OCI-LY7 (cell line): ENCODE results near the gene BICC1. TPM values are rescaled to one million over a fixed set of nuclear protein-coding genes. Genes with fewer than 3 reads are reported as not detected.

Experiments used
- BruUV-seq: library from RNA; stranded (reverse); fragments of 400-500 nt; replicated peaks from 2 replicates; lab custom pipeline; 2021; lab: Mats Ljungman, UMichigan
- CTCF ChIA-PET: fragments of 300-600 bp; sonication (Branson Sonifier 250); formaldehyde crosslinking; loops from one replicate; lab custom pipeline; 2022; ENCODE audit warnings: antibody characterized with exemption; ENCODE audit not compliant: unreplicated experiment; lab: Charles Lee
- POLR2A ChIA-PET: fragments of 300-600 bp; sonication (Branson Sonifier 250); formaldehyde crosslinking; loops from one replicate; lab custom pipeline; 2022; ENCODE audit warnings: antibody characterized with exemption; lab: Charles Lee
- DNase-seq: peaks from one replicate; pipeline ENCODE4 v3.0.0-alpha.2; 2015; ENCODE audit warnings: low spot score
- H2AFZ ChIP-seq: fragments of 200-600 bp; sonication (generic), shearing (Covaris generic); 2 replicates; pipeline ENCODE4 v1.6.1; 2014; ENCODE audit warnings: mild to moderate bottlenecking, antibody characterized with exemption, low read length, moderate library complexity
- H3K27ac ChIP-seq: fragments of 200-600 bp; sonication (generic); 2 replicates; pipeline ENCODE4 v1.5.1; 2014; ENCODE audit warnings: mixed run types, low read depth, mild to moderate bottlenecking, moderate library complexity, low read length, inconsistent platforms; ENCODE audit not compliant: poor library complexity, severe bottlenecking
- H3K36me3 ChIP-seq: fragments of 200-600 bp; sonication (generic); 2 replicates; pipeline ENCODE4 v1.6.1; 2014; ENCODE audit warnings: mild to moderate bottlenecking, antibody characterized with exemption, low read length, moderate library complexity, mixed read lengths; ENCODE audit not compliant: insufficient read depth
- H3K4me1 ChIP-seq: fragments of 200-600 bp; sonication (generic); 2 replicates; pipeline ENCODE4 v1.5.1; 2014; ENCODE audit warnings: mild to moderate bottlenecking, low read length; ENCODE audit not compliant: insufficient read depth, poor library complexity, severe bottlenecking
- H3K4me2 ChIP-seq: fragments of 200-600 bp; sonication (generic); 2 replicates; pipeline ENCODE4 v1.6.1; 2014; ENCODE audit warnings: mild to moderate bottlenecking, low read length
- H3K4me3 ChIP-seq: fragments of 200-600 bp; sonication (generic); 2 replicates; pipeline ENCODE4 v1.5.1; 2014; ENCODE audit warnings: mild to moderate bottlenecking, low read depth, low read length; ENCODE audit not compliant: poor library complexity, severe bottlenecking
- H3K79me2 ChIP-seq: fragments of 200-600 bp; sonication (generic); 2 replicates; pipeline ENCODE4 v1.6.1; 2016; ENCODE audit warnings: low read depth, mild to moderate bottlenecking, low read length, moderate library complexity, mixed read lengths; ENCODE audit not compliant: insufficient read depth
- H3K9me2 ChIP-seq: fragments of 200-600 bp; sonication (generic); 2 replicates; pipeline ENCODE4 v1.6.1; 2016; ENCODE audit warnings: mild to moderate bottlenecking, low read length, mixed read lengths; ENCODE audit not compliant: insufficient read depth
- H3K9me3 ChIP-seq: fragments of 200-600 bp; sonication (generic); 2 replicates; pipeline ENCODE4 v1.6.1; 2014; ENCODE audit warnings: mild to moderate bottlenecking, mixed run types, low read length, mixed read lengths
- H4K20me1 ChIP-seq: fragments of 200-600 bp; sonication (generic); 2 replicates; pipeline ENCODE4 v1.6.1; 2014; ENCODE audit warnings: mild to moderate bottlenecking, antibody characterized with exemption, low read length, moderate library complexity, mixed read lengths; ENCODE audit not compliant: insufficient read depth
- CTCF ChIP-seq: fragments of 200-600 bp; sonication (generic); conservative IDR thresholded peaks from 2 replicates; pipeline ENCODE4 v1.5.1; 2014; ENCODE audit warnings: mild to moderate bottlenecking, antibody characterized with exemption, low read length, moderate library complexity, mixed read lengths
- EZH2phosphoT487 ChIP-seq: fragments of 200-600 bp; sonication (generic); IDR thresholded peaks from 2 replicates; pipeline ENCODE4 v1.6.1; 2018; ENCODE audit warnings: low read depth, borderline replicate concordance, mild to moderate bottlenecking, mixed run types, antibody characterized with exemption, low read length, moderate library complexity, mixed read lengths
- intact Hi-C: fragments of 100-400 bp; cut with micrococcal nuclease; formaldehyde crosslinking; loops from one replicate; pipeline ENCODE4 v1.10.0; 2022; ENCODE audit not compliant: unreplicated experiment
- total RNA-seq, 2 experiments: library from RNA; depleted of rRNA in 1 of 2; stranded (reverse); fragments of >200 nt in 1 of 2; shearing (Covaris generic) in 1 of 2; gene quantifications; 2 replicates each; pipeline ENCODE4 v1.2.3, GENCODE V29; 2014 to 2022

Gene BICC1
- total RNA-seq, 2 experiments from 2014 or later = not detected

- H4K20me1 ChIP-seq = no peaks in the 10 kb centered on the region
- H3K79me2 ChIP-seq = no peaks in the 10 kb centered on the region
- H3K9me2 ChIP-seq = no peaks in the 10 kb centered on the region
- no peak overlapping the region for H3K4me2 ChIP-seq
- no peaks in the 10 kb centered on the region for H3K4me1 ChIP-seq
- no TSS peak for BruUV-seq
- H3K36me3 ChIP-seq = no peaks in the 10 kb centered on the region
- H3K9me3 ChIP-seq = no peaks in the 10 kb centered on the region
- ChIA-PET CTCF (no interaction called here), POLR2A (interaction anchor here (0.7 kb wide), 1 partner anchor 927 kb away, joined by 3 read pairs; no protein-coding TSS in a partner anchor)
- intact Hi-C loops = no loop called here
- DNase-seq = no peak
- no peak for TF ChIP-seq EZH2phosphoT487
- TF ChIP-seq CTCF = no peak
- H3K4me3 ChIP-seq = no peak overlapping the region
- no peak overlapping the region for H2AFZ ChIP-seq
- no peak overlapping the region for H3K27ac ChIP-seq
Observed at GRCh38 chr10:58508316-58508715, 4.4 kb upstream of the BICC1 start.

GRCh38 chr10:58511765-58512490 lies 744 bp upstream of the BICC1 start:
- Histone ChIP-seq H3K36me3 (no peaks in the 10 kb centered on the region), H3K4me3 (no peak overlapping the region), H3K9me2 (no peaks in the 10 kb centered on the region), H3K9me3 (no peaks in the 10 kb centered on the region), H4K20me1 (no peaks in the 10 kb centered on the region), H3K27ac (no peak overlapping the region), H2AFZ (no peak overlapping the region), H3K79me2 (no peaks in the 10 kb centered on the region), H3K4me2 (no peak overlapping the region), H3K4me1 (no peaks in the 10 kb centered on the region)
- DNase-seq = no peak
- intact Hi-C loops = no loop called here
- no TSS peak for BruUV-seq
- TF ChIP-seq EZH2phosphoT487 = no peak
- no peak for TF ChIP-seq CTCF
- ChIA-PET POLR2A (interaction anchor here (0.6 kb wide), 1 partner anchor 168 kb away, joined by 3 read pairs; no protein-coding TSS in a partner anchor), CTCF (no interaction called here)
